Measurements from ENCODE around the gene SYT8. TPM values are rescaled to one million over a fixed set of nuclear protein-coding genes. Genes with fewer than 3 reads are reported as not detected.

SYT8 gene
- polyA plus RNA-seq, 1 experiment: not detected

GRCh38 chr11:1848640-1849430 lies 14.0 kb downstream of the SYT8 start:
- no peak for DNase-seq (ENCODE audit: low read depth)
- ChIA-PET CTCF (interaction anchor here (0.7 to 7.8 kb wide), 7 partner anchors 10 to 303 kb away, joined by 3 to 62 read pairs (median 5); partner anchors contain the start of genes SYT8 and TNNI2), POLR2A (interaction anchor here (0.6 kb wide), 1 partner anchor 10 kb away, joined by 3 read pairs; the partner anchor contains the start of gene TNNI2)
- no peak for TF ChIP-seq CTCF (IDR thresholded peaks at IDR 0.05; ENCODE audit: insufficient read depth, low read depth, low read length)
- H3K27me3 ChIP-seq (ENCODE audit: control insufficient read depth, insufficient read depth, low read length): no peaks in the 10 kb centered on the region; the same call in none of the 2 replicates
- no peaks in the 10 kb centered on the region for H3K36me3 ChIP-seq (ENCODE audit: control insufficient read depth, insufficient read depth, low read length)
- no peak overlapping the region for H3K4me3 ChIP-seq (ENCODE audit: low read depth, low read length)

GRCh38 chr11:1851468-1852180 lies 16.8 kb downstream of the SYT8 start:
- no peak for DNase-seq (ENCODE audit: low read depth)
- H3K36me3 ChIP-seq (ENCODE audit: control insufficient read depth, insufficient read depth, low read length): no peaks in the 10 kb centered on the region
- no peak for TF ChIP-seq CTCF (IDR thresholded peaks at IDR 0.05; ENCODE audit: insufficient read depth, low read depth, low read length)
- no peak overlapping the region for H3K4me3 ChIP-seq (ENCODE audit: low read depth, low read length)
- ChIA-PET CTCF (interaction anchor here (1.1 to 7.8 kb wide), 6 partner anchors 18 to 199 kb away, joined by 3 to 62 read pairs (median 4); partner anchors contain the start of gene SYT8), POLR2A (no interaction called here)
- H3K27me3 ChIP-seq (ENCODE audit: control insufficient read depth, insufficient read depth, low read length): no peaks in the 10 kb centered on the region; the same call in none of the 2 replicates

- no peak overlapping the region for H3K4me3 ChIP-seq (ENCODE audit: low read depth, low read length)
- TF ChIP-seq CTCF (IDR thresholded peaks at IDR 0.05; ENCODE audit: insufficient read depth, low read depth, low read length): no peak
- no peak for DNase-seq (ENCODE audit: low read depth)
- CTCF ChIA-PET: interaction anchor here (0.9 to 7.8 kb wide), 6 partner anchors 8 to 200 kb away, joined by 3 to 62 read pairs (median 4); partner anchors contain the start of gene SYT8
- no peaks in the 10 kb centered on the region for H3K36me3 ChIP-seq (ENCODE audit: control insufficient read depth, insufficient read depth, low read length)
- POLR2A ChIA-PET: no interaction called here
- no peaks in the 10 kb centered on the region; the same call in none of the 2 replicates for H3K27me3 ChIP-seq (ENCODE audit: control insufficient read depth, insufficient read depth, low read length)
These were observed 17.6 kb downstream of the SYT8 start for GRCh38 chr11:1852271-1852876.

- no peak for TF ChIP-seq CTCF (IDR thresholded peaks at IDR 0.05; ENCODE audit: insufficient read depth, low read depth, low read length)
- H3K36me3 ChIP-seq (ENCODE audit: control insufficient read depth, insufficient read depth, low read length): no peaks in the 10 kb centered on the region
- H3K27me3 ChIP-seq (ENCODE audit: control insufficient read depth, insufficient read depth, low read length): no peaks in the 10 kb centered on the region; the same call in none of the 2 replicates
- H3K4me3 ChIP-seq (ENCODE audit: low read depth, low read length): no peak within 1 kb of the TSS
- ChIA-PET POLR2A (no interaction called here), CTCF (interaction anchor here (0.9 to 7.8 kb wide), 6 partner anchors 9 to 200 kb away, joined by 3 to 62 read pairs (median 4); partner anchors contain the start of gene SYT8)
- DNase-seq (ENCODE audit: low read depth): no peak
These were observed 18.1 kb downstream of the SYT8 start, which contains the start of gene LSP1 for GRCh38 chr11:1852877-1853276. Gene LSP1 (plus strand): TSS chr11:1853084. CDS start chr11:1853145, 61 bp downstream.

All from BJ (cell line).